HG03095 (cell line): Measurements from ENCODE around the gene ZNF534.
"Not testable (repeated sequence)": the region's sequence is repeated elsewhere in the genome, so short reads cannot be mapped to it uniquely, and the experiment has no call there.

Experiments
- ATAC-seq: cut with Tn5 transposase; IDR thresholded peaks from one replicate; pipeline ENCODE4 v1.9.1; 2021; ENCODE audit warnings: moderate library complexity; ENCODE audit not compliant: unreplicated experiment

ZNF534 gene

GRCh38 chr19:52428937-52429336 is at the start of gene ZNF534:
Gene ZNF534, plus strand, starts transcription at chr19:52429148. Its CDS starts 2,327 bp downstream, at chr19:52431475.
- no peak for ATAC-seq

- ATAC-seq, result no peak
Measured at GRCh38 chr19:52391135-52391534, 37.8 kb upstream of the ZNF534 start.

- peak; percentile 79 for ATAC-seq
Measured at GRCh38 chr19:52397310-52398080, 31.5 kb upstream of the ZNF534 start, which contains the start of gene ZNF528. Gene ZNF528, plus strand, starts transcription at chr19:52397849. Its CDS starts 4,165 bp downstream, at chr19:52402014.

- ATAC-seq, result no peak
Measured at GRCh38 chr19:52398081-52398441, 30.9 kb upstream of the ZNF534 start.

GRCh38 chr19:52410276-52410675 is 18.7 kb upstream of the ZNF534 start:
- no peak for ATAC-seq

GRCh38 chr19:52415711-52416110 is 13.2 kb upstream of the ZNF534 start:
- ATAC-seq, result no peak

- ATAC-seq, result no peak
Measured at GRCh38 chr19:52442179-52442578, 13.2 kb downstream of the ZNF534 start.

- ATAC-seq, result no peak
Measured at GRCh38 chr19:52444506-52444905, 15.6 kb downstream of the ZNF534 start.

- no peak for ATAC-seq
Measured at GRCh38 chr19:52451241-52451640, 22.3 kb downstream of the ZNF534 start.

GRCh38 chr19:52453324-52454094 is 24.6 kb downstream of the ZNF534 start, which contains the start of gene ZNF578:
Gene ZNF578, plus strand, starts transcription at chr19:52453553. Its CDS starts 48,293 bp downstream, at chr19:52501846.
- ATAC-seq, result no peak

- ATAC-seq, result no peak
Measured at GRCh38 chr19:52464798-52465470, 36.0 kb downstream of the ZNF534 start.

- no peak for ATAC-seq
Measured at GRCh38 chr19:52473655-52474350, 44.9 kb downstream of the ZNF534 start.

- ATAC-seq, result no peak
Measured at GRCh38 chr19:52474351-52475127, 45.6 kb downstream of the ZNF534 start.

GRCh38 chr19:52484111-52484743 is 55.3 kb downstream of the ZNF534 start:
- ATAC-seq, result not testable (repeated sequence)

- ATAC-seq, result not testable (repeated sequence)
Measured at GRCh38 chr19:52485064-52485463, 56.1 kb downstream of the ZNF534 start.

- not testable (repeated sequence) for ATAC-seq
Measured at GRCh38 chr19:52485561-52486240, 56.8 kb downstream of the ZNF534 start.

GRCh38 chr19:52492201-52492993 is 63.4 kb downstream of the ZNF534 start:
- ATAC-seq, result no peak

GRCh38 chr19:52492994-52493470 is 64.1 kb downstream of the ZNF534 start:
- ATAC-seq, result no peak
